GOT3 (cell line): ENCODE results near the gene ZBTB7C.

Source experiments
- DNase-seq: peaks from one replicate; lab custom pipeline; 2025; ENCODE audit warnings: mixed read lengths; lab: John Stamatoyannopoulos, UW

The ZBTB7C gene

DNA sequence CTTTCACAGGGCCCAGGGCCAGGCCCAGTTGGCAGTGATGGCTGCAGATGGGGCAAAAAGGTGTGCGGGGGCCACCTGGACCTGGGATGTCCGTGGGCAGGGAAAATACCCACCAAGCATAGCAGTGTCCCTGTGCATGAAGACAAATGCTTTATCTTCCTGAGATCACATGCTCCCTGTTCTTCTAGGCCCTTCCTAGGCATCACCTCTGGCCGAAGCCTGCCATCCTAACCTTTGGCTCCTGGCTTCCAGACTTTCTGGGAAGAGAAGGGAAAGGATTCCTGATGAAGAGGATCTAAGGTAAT lies 373.7 kb downstream of the ZBTB7C start:
- DNase-seq: no peak

DNA sequence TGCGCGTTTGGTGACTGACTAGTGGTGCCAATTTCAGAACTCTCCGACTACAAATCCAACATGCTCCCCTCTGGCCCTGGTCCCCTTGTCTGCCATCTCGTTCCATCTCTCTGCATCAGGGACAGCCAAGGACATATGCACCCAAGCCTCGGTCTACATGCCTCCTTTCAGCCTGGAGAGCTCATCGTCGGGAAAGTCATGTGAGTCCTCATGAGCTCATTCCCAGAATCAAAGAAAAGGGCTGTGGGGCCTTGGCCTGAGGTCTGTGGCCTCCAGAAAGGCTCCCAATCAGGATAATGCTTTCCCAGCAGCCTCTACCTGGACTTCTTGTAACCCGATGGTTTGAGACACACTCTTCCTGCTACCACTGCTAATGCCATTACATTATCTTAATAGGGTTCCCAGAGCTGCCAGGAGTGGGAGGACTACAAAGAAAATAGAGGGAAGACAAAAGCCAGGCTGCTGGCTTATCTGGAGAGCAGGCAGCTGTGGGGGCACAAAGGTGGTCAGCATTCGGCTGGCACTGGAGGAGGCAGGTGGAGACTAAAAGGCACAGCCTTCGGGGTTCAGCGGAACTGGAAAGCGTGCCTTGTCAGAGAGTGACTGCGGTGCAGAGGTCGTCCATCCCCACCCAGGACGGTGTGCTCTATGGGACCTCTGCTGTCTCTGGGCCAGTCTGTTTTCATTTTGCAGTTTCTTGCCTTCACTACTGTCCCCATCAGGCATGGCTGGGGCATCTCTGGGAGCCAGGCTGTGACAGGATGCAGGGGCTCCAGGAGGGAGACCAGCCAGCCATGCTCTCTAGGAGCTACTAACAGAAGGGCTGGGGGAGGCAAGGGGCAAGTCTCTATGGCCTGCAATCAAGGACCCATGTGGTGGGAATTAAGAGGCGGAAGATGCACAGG lies 374.3 kb downstream of the ZBTB7C start:
- DNase-seq: no peak

DNA sequence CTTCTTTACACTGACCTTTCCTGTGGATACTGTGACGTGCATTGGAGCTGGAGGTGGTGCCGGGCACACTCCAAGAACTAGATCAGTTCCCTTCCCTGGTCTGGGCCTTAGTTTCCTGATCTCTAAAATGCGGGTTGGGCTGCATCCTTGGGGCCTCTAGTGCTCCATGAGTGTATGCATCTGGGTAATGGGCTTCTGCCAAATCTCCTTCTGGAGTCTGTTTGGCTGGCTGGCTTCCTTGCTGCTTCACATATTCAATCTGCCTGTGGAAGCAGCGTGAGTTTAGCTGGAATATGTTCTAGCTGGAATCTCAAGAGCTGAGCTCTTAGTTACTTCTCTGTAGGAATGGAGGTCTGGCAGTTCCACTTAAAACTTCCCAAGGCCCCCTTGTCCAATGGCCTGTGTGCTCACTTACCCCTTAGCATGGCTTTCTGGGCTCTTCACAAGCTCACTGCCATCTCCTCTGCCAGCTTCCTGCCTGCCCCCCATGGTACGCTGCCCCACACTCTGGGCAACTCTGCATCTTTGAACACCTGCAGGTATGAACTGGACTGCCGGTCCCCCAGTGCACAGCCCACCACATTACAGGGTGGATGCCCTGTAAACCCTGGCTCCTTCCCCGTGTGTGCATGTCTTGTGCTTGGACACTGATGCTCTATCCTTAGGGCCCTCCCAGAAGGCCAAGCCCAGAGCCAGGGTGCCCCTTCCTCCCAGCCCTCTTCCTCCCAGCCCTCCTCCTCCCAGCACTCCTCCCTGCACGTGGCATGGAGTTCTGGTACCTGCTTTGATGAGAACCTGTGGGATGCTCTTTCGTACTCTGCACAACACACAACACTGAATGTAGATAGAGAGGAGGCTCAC lies 375.2 kb downstream of the ZBTB7C start:
- DNase-seq: no peak

DNA sequence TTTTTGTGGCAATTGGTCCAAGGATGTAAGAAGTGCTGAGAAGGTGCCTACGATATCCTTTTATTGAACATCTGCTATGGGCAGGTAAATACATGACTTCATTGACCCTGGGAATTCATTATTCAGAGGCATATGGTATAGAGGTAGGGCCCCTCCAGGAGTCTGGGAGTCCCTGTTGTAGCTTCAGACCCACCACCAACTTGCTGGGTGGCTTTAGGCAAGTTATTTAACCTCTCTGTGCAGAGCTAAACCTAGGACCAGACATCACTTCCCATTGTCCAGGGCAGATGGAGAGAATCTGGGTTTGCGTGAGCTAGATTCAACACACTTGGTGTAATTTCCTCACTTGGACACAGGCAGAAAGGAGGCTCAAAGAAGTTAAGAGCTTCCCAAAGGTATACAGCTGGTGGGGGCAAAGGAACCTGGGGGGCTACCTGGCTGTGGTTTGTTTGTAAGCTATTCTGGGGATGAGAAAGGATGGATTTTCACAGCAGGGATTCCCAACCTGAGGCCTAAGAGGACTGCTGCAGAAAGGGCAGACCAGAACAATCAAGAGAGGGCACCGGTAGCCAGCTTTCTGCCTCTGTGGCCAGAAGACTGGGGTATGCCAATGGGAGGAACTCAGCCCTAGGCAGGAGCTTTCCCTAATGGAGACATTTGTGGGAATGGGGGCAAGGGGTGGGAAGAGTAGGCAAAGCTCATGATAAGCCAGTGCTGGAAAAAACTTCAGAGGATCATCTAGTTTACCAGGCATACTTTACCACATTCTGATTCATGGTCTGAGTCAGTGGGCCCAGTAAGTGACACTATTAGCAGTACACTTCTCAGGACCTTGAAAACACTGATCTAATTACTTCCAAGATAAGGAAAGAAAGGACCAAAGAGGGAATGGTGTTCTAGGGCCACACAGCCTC lies 376.1 kb downstream of the ZBTB7C start:
- no peak for DNase-seq

DNA sequence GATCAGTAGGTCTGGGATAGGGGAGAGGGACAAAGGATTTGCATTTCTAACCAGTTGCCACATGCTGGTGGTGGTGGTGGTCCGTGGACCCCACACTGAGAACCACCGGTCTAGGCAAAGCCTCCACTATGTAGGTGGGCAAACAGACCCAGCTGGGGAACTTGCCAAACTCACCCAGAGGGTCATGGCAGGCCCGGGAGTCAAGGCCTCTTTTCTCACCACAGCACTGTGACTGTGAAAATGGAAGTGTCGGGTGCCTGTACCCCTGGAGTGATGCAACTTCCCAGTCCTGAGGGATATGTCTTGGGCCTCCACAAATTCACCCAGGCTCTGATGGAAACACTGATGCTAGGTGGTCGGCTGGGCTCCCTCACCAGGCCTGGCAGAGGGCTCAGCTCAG lies 377.5 kb downstream of the ZBTB7C start:
- no peak for DNase-seq

DNA sequence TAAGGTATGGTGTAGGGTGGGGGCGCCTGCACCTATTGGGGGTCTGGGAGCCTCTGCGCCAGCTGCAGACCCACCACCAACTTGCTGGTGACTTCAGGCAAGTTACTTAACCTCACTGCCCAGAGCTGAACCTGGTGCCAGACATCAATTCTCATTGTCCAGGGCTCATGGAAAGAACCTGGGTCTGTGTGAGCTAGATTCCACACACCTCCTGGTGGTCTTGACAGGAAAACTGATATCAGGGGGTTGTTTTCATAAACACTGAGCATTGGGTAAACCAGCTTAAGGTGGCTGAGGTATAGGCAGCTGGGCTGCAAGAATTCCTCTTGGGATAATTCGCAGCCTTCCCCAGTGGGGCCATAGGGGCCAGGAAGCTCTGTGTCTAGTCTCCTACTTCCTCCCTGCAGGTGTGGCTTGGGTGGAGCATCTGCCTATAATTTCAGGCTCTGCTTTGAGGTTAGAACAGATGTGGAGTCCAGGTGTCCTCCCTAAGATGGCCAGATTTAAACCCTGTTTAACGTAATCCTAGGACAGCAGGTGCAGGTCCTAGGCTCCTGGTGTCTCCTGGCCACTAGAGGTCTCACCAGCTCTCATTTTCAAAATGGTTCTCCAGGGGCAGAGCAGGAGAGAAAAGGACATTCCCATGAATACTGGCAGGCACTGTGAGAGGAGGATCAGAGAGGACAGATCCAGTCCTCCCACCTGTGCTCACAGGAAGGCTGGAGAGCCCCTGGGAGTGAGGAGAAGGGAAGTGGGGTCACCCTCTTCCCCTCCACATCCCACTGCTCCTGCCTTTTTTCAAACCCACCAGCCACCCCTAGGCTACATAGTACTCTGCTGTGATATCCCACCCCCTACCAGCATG lies 378.3 kb downstream of the ZBTB7C start:
- no peak for DNase-seq

DNA sequence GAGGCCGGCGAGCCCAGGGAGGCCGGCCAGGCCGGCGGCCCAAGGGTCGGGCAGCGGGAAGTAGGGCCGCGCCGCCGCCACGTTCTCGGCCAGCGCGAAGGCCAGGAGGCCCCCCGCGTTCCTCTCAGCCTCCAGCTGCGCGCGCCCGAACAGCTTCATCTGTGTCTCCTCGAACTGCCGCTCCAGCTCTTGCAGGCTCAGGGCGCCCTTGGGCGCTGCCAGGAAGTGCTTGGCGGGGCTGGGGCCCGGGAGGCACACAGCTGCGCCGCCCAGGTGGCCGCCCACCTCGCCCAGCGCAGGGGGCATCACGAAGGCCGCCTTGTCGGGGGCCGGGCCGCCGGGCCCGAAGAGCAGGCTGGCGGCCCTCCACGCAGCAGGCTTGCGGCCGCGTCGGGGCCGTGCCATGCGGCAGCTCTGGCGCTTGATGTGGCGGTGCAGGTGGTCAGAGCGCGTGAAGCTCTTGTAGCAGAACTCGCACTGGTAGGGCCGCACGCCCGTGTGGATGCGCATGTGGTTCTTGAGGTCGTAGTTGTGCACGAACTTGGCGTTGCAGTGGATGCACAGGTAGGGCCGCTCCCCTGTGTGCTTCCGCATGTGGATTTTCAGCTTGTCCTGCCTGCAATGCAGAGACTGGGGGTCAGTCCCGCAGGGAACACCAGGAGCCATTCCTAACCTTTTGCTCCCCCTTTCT lies 379.7 kb downstream of the ZBTB7C start:
- DNase-seq: no peak

DNA sequence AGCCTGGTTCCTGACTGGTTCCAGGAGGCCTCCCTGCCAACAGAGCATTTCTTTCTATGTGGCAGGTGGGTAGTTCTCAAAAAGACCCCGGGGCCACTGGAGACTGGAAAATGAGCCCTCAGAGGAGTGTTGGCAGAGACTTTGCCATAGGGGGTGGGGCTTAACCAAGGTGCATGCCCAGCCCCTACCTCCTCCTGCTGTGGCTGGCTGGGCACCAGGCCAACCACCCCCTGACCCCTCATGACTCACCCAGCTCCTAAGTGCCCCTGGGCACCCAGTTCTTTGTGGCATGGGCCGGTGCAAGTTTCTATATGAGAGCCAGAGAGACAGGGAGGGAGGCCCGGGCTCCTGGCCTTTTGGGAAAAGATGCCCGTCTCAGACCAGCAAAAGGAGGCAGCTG lies 380.5 kb downstream of the ZBTB7C start:
- no peak for DNase-seq

DNA sequence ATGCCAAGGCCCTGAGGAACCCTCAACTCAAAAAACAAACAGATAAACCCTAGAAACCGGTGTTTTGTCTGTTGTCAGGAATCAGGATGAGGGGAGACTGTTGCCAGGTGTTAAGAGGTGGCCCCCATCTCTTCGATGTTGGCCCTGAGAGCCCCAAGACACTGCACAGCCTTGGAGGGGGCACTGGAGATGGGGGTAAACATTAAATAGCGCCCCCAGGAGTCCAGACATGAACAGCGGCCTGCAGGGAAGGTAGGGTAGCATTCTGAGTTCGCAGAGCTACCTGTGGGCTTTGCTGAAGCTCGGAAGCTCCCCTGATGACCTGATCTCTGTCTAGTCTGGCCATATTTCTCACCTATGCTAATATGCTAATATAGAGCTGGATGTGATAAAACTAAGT lies 381.1 kb downstream of the ZBTB7C start:
- DNase-seq: no peak

DNA sequence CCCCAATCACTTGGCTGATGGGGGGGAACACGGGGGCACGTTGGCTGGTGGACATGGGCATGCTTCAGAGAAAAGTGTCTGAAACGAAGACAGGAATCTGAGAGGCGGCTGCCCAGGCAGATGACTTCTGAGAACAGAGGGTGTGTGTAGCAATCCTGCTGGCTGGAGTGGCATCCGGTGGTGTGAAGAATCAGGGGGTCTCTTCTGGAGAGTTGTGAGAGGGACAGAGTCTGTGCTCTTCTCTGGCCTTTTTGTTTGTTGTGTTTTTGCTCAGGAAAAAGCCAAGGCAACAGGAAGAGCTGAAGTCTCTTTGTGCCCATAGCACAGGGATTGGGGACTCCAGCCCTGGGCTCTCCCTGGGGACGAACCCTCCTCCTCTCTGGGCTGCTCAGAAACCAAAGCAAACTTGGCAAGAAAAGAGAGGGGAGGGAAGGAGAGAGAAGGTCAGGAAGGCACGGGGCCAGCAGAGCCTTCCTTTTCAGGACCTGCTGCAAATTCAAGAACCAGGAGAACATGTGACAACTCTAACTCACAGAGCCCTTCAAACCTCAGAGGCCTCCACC lies 381.7 kb downstream of the ZBTB7C start:
- DNase-seq: no peak

DNA sequence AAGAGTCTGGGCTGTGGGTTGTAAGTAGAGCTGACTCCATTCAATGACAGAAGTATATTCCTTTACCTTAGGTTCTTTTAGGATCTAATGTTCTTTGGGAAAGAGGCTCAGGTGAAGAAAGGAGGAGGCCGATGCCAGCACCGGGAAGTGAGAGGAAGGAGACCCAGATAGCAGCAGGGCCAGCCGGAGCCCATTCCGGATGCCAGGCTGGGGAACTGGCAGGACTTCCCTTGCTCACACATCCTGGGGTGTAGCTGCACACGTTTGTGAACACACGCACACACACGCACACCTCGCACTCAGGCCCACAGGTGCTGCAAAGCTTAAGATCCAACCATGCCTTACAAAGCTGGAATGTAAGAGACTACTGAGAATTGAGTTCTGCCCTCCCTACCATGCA lies 383.0 kb downstream of the ZBTB7C start:
- DNase-seq: no peak

DNA sequence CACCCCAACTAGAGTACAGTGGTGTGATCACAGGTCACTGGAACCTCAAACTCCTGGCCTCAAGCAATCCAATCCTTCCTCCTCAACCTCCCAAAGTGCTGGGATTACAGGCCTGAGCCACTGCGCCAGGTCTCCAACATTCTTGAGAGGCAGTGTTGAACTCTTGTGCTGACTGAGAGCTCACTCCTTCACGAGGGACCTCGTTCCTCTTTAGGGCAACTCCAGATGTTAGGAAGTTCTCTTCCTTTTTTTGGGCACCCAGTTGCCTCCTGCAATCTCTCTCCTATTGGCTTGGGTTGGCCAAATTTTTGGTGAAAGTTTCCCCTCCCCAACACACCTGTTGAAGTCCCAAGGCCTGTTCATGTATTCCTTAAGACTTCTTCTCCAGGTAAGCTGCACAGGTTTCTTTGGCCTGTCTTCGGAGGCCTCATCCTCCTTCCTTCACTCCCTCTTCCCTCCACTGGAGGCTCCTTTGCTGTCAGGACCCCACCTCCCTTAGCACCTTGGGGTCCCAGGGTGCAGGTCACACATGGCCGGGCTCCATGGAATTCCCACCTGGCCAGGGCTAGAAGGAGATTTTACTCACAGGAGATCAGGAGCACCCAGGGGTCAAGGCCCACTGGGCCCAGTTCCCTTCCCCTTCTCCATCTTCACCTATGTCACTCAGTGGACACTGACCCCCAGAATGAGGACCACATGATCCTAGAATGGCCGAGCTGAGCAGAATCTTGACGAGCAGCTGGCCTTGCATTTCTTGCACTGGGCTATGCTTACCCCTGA lies 384.1 kb downstream of the ZBTB7C start:
- no peak for DNase-seq

DNA sequence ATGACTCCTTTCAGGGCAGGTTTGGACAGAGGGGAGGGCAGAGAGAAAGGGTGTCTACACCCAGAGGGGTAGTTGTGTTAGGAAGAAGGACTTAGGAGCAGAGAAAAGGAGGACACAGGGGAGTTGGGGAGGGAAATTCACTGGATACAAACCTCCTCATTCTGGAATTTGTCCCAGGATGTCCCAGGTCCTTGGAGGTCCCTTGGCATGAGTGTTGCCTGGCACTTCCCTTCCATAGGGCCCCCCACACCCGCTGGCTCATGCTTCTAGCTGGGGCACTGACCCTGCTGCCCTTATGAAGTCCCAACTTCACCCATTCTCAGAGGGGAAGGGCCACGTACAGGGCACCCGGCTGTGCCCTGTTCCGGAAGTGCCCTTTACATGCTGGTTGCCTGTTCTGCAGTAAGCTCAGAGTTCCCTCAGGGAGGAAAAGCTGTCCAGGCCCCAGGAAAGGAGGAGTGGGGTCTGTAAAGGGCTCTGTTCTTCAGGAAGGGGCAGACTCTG lies 385.1 kb downstream of the ZBTB7C start:
- DNase-seq: no peak

DNA sequence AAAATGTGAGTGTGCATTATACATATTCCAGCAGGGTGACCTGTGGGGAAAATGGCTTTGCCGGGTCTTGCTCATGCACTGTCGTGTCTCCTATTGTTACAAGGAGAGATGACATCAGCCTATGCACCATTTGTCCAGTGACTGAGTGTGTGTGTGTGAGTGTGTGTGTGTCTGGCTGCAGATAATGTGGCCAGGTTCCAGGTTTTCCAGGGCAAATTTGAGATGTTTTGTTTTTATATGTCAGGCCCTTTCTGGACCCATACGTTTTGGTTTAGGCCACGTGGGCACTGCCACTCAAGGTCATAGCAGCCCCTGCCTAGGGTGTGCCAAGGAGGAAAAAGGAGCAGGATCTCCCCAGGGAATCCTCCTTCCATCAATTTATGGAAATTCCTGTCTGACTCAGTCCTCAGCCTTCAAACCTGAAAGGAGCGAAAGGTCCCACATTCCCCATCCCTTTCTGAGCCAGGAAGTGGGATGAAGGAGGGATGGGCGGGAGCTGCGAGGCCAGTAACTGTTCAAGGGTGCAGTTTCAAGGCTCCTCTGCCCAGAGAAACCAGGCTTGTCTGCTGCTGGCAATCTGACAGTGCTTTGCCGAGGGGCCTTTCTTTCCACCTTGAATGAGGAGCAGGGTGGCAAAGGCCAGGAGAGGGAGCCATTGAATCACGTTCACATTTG lies 385.7 kb downstream of the ZBTB7C start:
- no peak for DNase-seq

DNA sequence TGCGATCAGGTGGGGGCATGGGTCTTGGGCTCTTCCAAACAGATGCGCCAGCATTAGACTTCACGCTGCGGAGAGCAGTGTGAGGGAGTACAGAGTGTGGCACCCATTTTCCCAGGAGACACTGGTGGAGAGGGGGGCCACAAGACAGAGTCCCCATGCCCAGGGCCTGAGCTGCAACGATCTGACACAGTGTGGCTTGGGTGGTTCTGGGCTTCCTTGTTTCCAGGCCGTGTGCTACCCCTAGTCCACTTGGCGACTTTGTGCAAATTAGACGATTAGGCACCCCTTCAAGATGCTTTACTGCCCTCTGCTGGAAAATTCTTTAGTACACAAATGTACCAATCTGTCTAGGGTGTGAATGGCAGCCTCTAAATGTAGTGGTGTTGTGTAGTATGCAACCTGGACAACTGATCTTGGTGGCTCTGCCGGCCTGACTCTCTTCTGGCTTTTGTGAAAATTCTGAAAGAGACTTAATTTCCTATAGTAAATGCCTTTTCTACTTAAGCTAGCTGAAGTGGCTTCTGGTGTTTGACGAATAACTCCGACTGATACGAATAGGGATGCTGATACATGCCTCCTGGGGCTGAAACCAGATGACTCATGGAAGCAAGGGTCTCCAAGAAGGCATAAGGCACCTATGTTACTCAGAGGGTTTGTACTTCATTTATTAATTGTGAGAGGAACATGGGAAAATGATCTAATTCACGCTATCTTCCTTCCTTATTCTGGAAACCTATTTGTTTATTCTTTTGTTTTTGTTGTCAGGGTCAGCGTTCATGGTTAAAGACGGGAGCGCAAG lies 386.5 kb downstream of the ZBTB7C start:
- DNase-seq: no peak

DNA sequence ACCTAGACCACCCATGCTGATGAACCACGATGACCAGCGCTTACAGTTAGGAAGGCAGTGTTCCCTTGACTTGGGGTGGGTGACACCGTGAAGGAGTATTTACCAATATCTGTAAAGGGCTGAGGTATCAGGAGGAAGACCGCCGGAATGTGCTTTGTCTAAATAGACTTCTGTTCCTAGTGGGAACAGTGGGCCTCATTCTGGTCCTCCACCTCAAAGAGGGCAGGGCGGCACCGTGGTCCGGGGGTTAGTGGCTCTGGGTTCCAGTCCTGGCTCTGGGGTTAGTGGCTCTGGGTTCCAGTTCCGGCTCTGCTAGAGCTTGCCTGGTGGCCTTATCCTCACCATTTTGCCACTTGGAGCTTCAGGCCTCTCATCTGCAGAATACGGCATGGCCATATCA lies 387.2 kb downstream of the ZBTB7C start:
- DNase-seq: no peak

DNA sequence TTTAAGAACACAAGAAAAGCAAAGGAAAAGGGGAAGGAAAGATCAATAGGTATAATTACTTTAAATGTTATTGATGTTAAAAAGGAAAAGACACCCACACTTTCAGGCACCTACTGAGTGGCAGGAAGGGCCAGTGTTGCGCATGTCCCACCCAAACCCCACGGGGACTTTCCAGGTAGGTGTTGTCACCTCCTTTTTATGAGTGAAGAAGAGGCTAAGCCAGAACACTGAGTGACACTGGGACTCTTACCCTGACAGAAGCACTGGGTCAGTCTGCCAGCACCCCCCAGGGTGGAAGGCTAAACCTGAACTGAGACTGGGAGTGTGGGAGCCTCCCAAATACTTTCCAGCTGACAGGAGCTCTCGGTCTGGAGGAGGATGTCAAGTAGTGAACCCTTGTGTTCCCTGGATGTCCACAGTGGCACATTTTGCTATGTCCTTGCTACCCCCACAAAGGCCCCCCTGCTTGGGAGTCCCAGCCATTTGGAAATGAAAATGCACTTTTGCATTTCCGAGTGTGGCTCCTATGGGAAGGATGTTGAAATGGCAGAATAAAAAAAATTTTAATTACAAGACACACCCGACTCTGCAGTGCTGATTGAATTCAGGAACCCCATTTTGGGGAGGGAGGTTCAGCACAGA lies 387.8 kb downstream of the ZBTB7C start:
- no peak for DNase-seq
